Nephron progenitor cell (in vitro differentiated cells): Measurements from ENCODE around the gene FERMT3.
"Not testable (repeated sequence)": the region's sequence is repeated elsewhere in the genome, so short reads cannot be mapped to it uniquely, and the experiment has no call there.

ENCODE experiments used
- DNase-seq: peaks from one replicate; pipeline ENCODE4 v3.0.0; 2021
- H3K27ac Mint-ChIP-seq: 2 replicates; pipeline ENCODE4 v1.8.0; 2021; ENCODE audit warnings: mild to moderate bottlenecking, moderate library complexity, mixed read lengths
- H3K27me3 Mint-ChIP-seq: 2 replicates; pipeline ENCODE4 v1.8.0; 2021; ENCODE audit warnings: mild to moderate bottlenecking, low read depth, mixed read lengths; ENCODE audit not compliant: poor library complexity
- H3K36me3 Mint-ChIP-seq: 2 replicates; pipeline ENCODE4 v1.8.0; 2021; ENCODE audit warnings: low read depth, mixed read lengths
- H3K4me1 Mint-ChIP-seq: 2 replicates; pipeline ENCODE4 v1.8.0; 2021; ENCODE audit warnings: mixed read lengths
- H3K4me3 Mint-ChIP-seq: 2 replicates; pipeline ENCODE4 v1.8.0; 2021; ENCODE audit warnings: mild to moderate bottlenecking, moderate library complexity, mixed read lengths
- H3K9me3 Mint-ChIP-seq: 2 replicates; pipeline ENCODE4 v1.8.0; 2021; ENCODE audit warnings: mild to moderate bottlenecking, moderate library complexity, mixed read lengths
- CTCF ChIP-seq: fragments of 200-600 bp; sonication (generic); IDR thresholded peaks from 2 replicates; pipeline ENCODE4 v1.5.0; 2021; ENCODE audit warnings: antibody characterized with exemption

FERMT3 gene

GRCh38 chr11:64206457-64207255 is at the start of gene FERMT3:
TSS of gene FERMT3 (plus strand) at chr11:64206721. CDS start at chr11:64207365, 644 bp downstream.
- Mint-ChIP-seq H3K36me3 (peaks cover 31% of the 10 kb centered on the region), H3K27ac (peak within 1 kb of the TSS; percentile 51), H3K4me3 (no peak within 1 kb of the TSS)

GRCh38 chr11:64157631-64158394 is 48.7 kb upstream of the FERMT3 start:
- peaks cover 5% of the 10 kb centered on the region for H3K36me3 Mint-ChIP-seq
- H3K9me3 Mint-ChIP-seq = no peaks in the 10 kb centered on the region
- no peak for TF ChIP-seq CTCF
- no peak overlapping the region for H3K27ac Mint-ChIP-seq
- H3K4me3 Mint-ChIP-seq = no peak overlapping the region
- no peak for DNase-seq
- peaks cover 17% of the 10 kb centered on the region for H3K27me3 Mint-ChIP-seq
- peaks cover 24% of the 10 kb centered on the region for H3K4me1 Mint-ChIP-seq

More at GRCh38 chr11:64206457-64207255, at the start of gene FERMT3:
- H3K9me3 Mint-ChIP-seq = no peaks in the 10 kb centered on the region
- TF ChIP-seq CTCF = no peak
- H3K27me3 Mint-ChIP-seq = no peaks in the 10 kb centered on the region
- no peak for DNase-seq
- peaks cover 49% of the 10 kb centered on the region for H3K4me1 Mint-ChIP-seq

- DNase-seq = no peak
- H3K36me3 Mint-ChIP-seq = peaks cover 5% of the 10 kb centered on the region
- H3K9me3 Mint-ChIP-seq = no peaks in the 10 kb centered on the region
- peaks cover 29% of the 10 kb centered on the region for H3K4me1 Mint-ChIP-seq
- H3K27me3 Mint-ChIP-seq = no peaks in the 10 kb centered on the region
- no peak overlapping the region for H3K27ac Mint-ChIP-seq
- no peak overlapping the region for H3K4me3 Mint-ChIP-seq
- no peak for TF ChIP-seq CTCF
These were observed 45.5 kb upstream of the FERMT3 start for GRCh38 chr11:64161037-64161436.

- not testable (repeated sequence) for DNase-seq, H3K27me3 Mint-ChIP-seq, H3K9me3 Mint-ChIP-seq, H3K36me3 Mint-ChIP-seq, H3K27ac Mint-ChIP-seq, H3K4me3 Mint-ChIP-seq
- peaks cover 30% of the 10 kb centered on the region for H3K4me1 Mint-ChIP-seq
These were observed 43.8 kb upstream of the FERMT3 start for GRCh38 chr11:64162769-64163168.

- TF ChIP-seq CTCF = no peak
- Mint-ChIP-seq H3K4me3 (no peak overlapping the region), H3K36me3 (peaks cover 5% of the 10 kb centered on the region), H3K27me3 (peaks cover 3% of the 10 kb centered on the region), H3K27ac (no peak overlapping the region), H3K9me3 (no peaks in the 10 kb centered on the region), H3K4me1 (peaks cover 25% of the 10 kb centered on the region)
- no peak for DNase-seq
These were observed 42.6 kb upstream of the FERMT3 start for GRCh38 chr11:64163951-64164350.
